T-cell (primary cell): ENCODE measurements around the gene EYA4. TPM values are rescaled to one million over a fixed set of nuclear protein-coding genes. Genes with fewer than 3 reads are reported as not detected.

ENCODE experiments used
- ATAC-seq, 4 experiments: fragments of 200-7000 bp in 3 of 4; fragments of 150-1000 bp in 1 of 4; cut with Tn5 transposase; replicated peaks in 1 of 4; 1 replicate in 3 of 4; 2 replicates in 1 of 4; pipeline ENCODE4 v1.10.0; 2021; ENCODE audit warnings: moderate library complexity in 3 of 4, mild to moderate bottlenecking in 2 of 4, moderate number of reproducible peaks in 1 of 4
- CTCF ChIA-PET, 2 donors: fragments of 300-600 bp; sonication (Branson Sonifier 250); formaldehyde crosslinking; loops; one replicate each; lab custom pipeline; 2022; ENCODE audit warnings: antibody characterized with exemption in 2 of 2; lab: Charles Lee
- POLR2A ChIA-PET, 2 donors: fragments of 300-600 bp; sonication (Branson Sonifier 250); formaldehyde crosslinking; loops; one replicate each; lab custom pipeline; 2022; ENCODE audit warnings: antibody characterized with exemption in 2 of 2; lab: Charles Lee
- DNase-seq, 35 experiments: peaks; one replicate each; pipeline versions ENCODE4 v3.0.0 to v3.0.0-alpha.2; 2013 to 2023
- H3K27ac ChIP-seq: one replicate; pipeline ENCODE4 v1.5.1; 2013; ENCODE audit warnings: low read length
- H3K27me3 ChIP-seq, 2 experiments: replicated peaks in 1 of 2; 1 replicate in 1 of 2; 2 replicates in 1 of 2; pipeline versions ENCODE4 v1.6.1 to v1.7.0; 2013; ENCODE audit warnings: low read length in 1 of 2, mixed read lengths in 1 of 2; ENCODE audit not compliant: control insufficient read depth in 2 of 2, insufficient read depth in 2 of 2; ENCODE audit errors: extremely low read depth in 1 of 2
- H3K36me3 ChIP-seq, 2 donors: 1 replicate in 1 of 2; 2 replicates in 1 of 2; pipeline versions ENCODE4 v1.6.1 to v1.7.0; 2013; ENCODE audit warnings: low read length in 1 of 2; ENCODE audit not compliant: control insufficient read depth in 2 of 2, insufficient read depth in 1 of 2; ENCODE audit errors: extremely low read depth in 1 of 2
- H3K4me1 ChIP-seq, 2 experiments: 1 replicate in 1 of 2; 2 replicates in 1 of 2; pipeline versions ENCODE4 v1.6.1 to v1.7.0; 2013; ENCODE audit warnings: low read length in 2 of 2, mixed read lengths in 1 of 2; ENCODE audit not compliant: insufficient read depth in 2 of 2, control insufficient read depth in 1 of 2; ENCODE audit errors: extremely low read depth in 1 of 2
- H3K4me3 ChIP-seq, 2 donors: 1 replicate in 1 of 2; 2 replicates in 1 of 2; pipeline versions ENCODE4 v1.5.1 to v1.7.0; 2013; ENCODE audit warnings: mild to moderate bottlenecking in 2 of 2, low read length in 1 of 2, moderate library complexity in 1 of 2; ENCODE audit not compliant: control insufficient read depth in 1 of 2; ENCODE audit errors: extremely low read depth in 1 of 2
- H3K9me3 ChIP-seq: 2 replicates; pipeline ENCODE4 v1.7.0; 2013
- H3K27ac Mint-ChIP-seq, 2 donors: one replicate each; pipeline ENCODE4 v1.8.0; 2020 to 2021; ENCODE audit warnings: mild to moderate bottlenecking in 2 of 2, mixed read lengths in 2 of 2
- H3K27me3 Mint-ChIP-seq, 2 donors: one replicate each; pipeline ENCODE4 v1.8.0; 2021 to 2022; ENCODE audit warnings: mixed read lengths in 2 of 2
- H3K36me3 Mint-ChIP-seq: one replicate; pipeline ENCODE4 v1.8.0; 2021; ENCODE audit warnings: mixed read lengths
- H3K4me1 Mint-ChIP-seq, 3 donors: one replicate each; pipeline ENCODE4 v1.8.0; 2020 to 2022; ENCODE audit warnings: mixed read lengths in 3 of 3, mild to moderate bottlenecking in 1 of 3
- H3K4me3 Mint-ChIP-seq, 3 donors: one replicate each; pipeline ENCODE4 v1.8.0; 2020 to 2022; ENCODE audit warnings: mild to moderate bottlenecking in 3 of 3, mixed read lengths in 3 of 3, moderate library complexity in 3 of 3
- H3K9me3 Mint-ChIP-seq, 3 donors: one replicate each; pipeline ENCODE4 v1.8.0; 2020 to 2022; ENCODE audit warnings: mixed read lengths in 3 of 3
- WGBS: methylation state at CpG from one replicate; pipeline ENCODE4 v1.1.5; 2013; ENCODE audit warnings: missing lambda C conversion rate; ENCODE audit not compliant: insufficient coverage; 5-methylcytosine and 5-hydroxymethylcytosine counted together
- total RNA-seq, 35 experiments: library from RNA in 6 of 35; stranded (reverse) in 6 of 35; fragments of 120-200 nt in 1 of 35; gene quantifications; one replicate each; pipeline versions ENCODE4 v1.2.1 to v1.2.4 and lab custom pipeline; 2013 to 2026

EYA4 gene
- total RNA-seq, 5 donors from 2014 or later (not counting 1 experiment from before 2014, with no cell fraction given), result 0.22 TPM; not detected in 4

GRCh38 chr6:133411757-133412156, 170.6 kb downstream of the EYA4 start:
- Mint-ChIP-seq H3K27ac (no peak overlapping the region), H3K27me3 (no peaks in the 10 kb centered on the region), H3K4me1 (no peaks in the 10 kb centered on the region), H3K9me3 (no peaks in the 10 kb centered on the region), H3K4me3 (no peak overlapping the region), H3K36me3 (no peaks in the 10 kb centered on the region)
- Histone ChIP-seq H3K27me3 (no peaks in the 10 kb centered on the region), H3K4me3 (no peak overlapping the region), H3K36me3 (no peaks in the 10 kb centered on the region), H3K4me1 (no peaks in the 10 kb centered on the region), H3K27ac (no peak overlapping the region), H3K9me3 (no peaks in the 10 kb centered on the region)
- ATAC-seq, result no peak
- CTCF ChIA-PET, result no interaction called here
- POLR2A ChIA-PET, result no interaction called here
- DNase-seq, result no peak

- H3K27ac Mint-ChIP-seq, result no peak overlapping the region
- ATAC-seq (no peak), DNase-seq (no peak)
- 33% methylated on average over 1 of the region's 5 CpGs for WGBS
- Histone ChIP-seq H3K27ac (no peak overlapping the region), H3K9me3 (no peaks in the 10 kb centered on the region), H3K27me3 (no peaks in the 10 kb centered on the region), H3K4me3 (no peak overlapping the region), H3K36me3 (no peaks in the 10 kb centered on the region), H3K4me1 (no peaks in the 10 kb centered on the region)
- POLR2A ChIA-PET, result no interaction called here
- no peaks in the 10 kb centered on the region for H3K4me1 Mint-ChIP-seq
- H3K4me3 Mint-ChIP-seq, result no peak overlapping the region
- CTCF ChIA-PET, result no interaction called here
- no peaks in the 10 kb centered on the region for H3K9me3 Mint-ChIP-seq
- no peaks in the 10 kb centered on the region for H3K36me3 Mint-ChIP-seq
- no peaks in the 10 kb centered on the region for H3K27me3 Mint-ChIP-seq
These were observed 174.1 kb downstream of the EYA4 start for GRCh38 chr6:133415262-133415661.

- no peaks in the 10 kb centered on the region for H3K27me3 Mint-ChIP-seq
- no peaks in the 10 kb centered on the region for H3K9me3 Mint-ChIP-seq
- no peak for DNase-seq
- Histone ChIP-seq H3K4me3 (no peak overlapping the region), H3K27ac (no peak overlapping the region), H3K36me3 (no peaks in the 10 kb centered on the region), H3K4me1 (no peaks in the 10 kb centered on the region), H3K9me3 (no peaks in the 10 kb centered on the region), H3K27me3 (no peaks in the 10 kb centered on the region)
- H3K4me1 Mint-ChIP-seq, result no peaks in the 10 kb centered on the region
- no peak overlapping the region for H3K27ac Mint-ChIP-seq
- no peak overlapping the region for H3K4me3 Mint-ChIP-seq
- no CpG with 5 or more reads among the region's 2 CpGs for WGBS
- no peaks in the 10 kb centered on the region for H3K36me3 Mint-ChIP-seq
- no peak for ATAC-seq
- ChIA-PET CTCF (no interaction called here), POLR2A (no interaction called here)
These were observed 177.0 kb downstream of the EYA4 start for GRCh38 chr6:133418108-133418507.

- no peak overlapping the region for H3K27ac ChIP-seq
- H3K27me3 Mint-ChIP-seq, result no peaks in the 10 kb centered on the region
- ATAC-seq, result no peak
- ChIA-PET CTCF (no interaction called here), POLR2A (no interaction called here)
- H3K27ac Mint-ChIP-seq, result no peak overlapping the region
- no CpG with 5 or more reads among the region's 2 CpGs for WGBS
- H3K9me3 Mint-ChIP-seq, result no peaks in the 10 kb centered on the region
- no peak overlapping the region for H3K4me3 ChIP-seq
- H3K4me3 Mint-ChIP-seq, result no peak overlapping the region
- peaks cover 0 to 3% of the 10 kb centered on the region in 2 experiments for H3K27me3 ChIP-seq
- no peaks in the 10 kb centered on the region for H3K4me1 Mint-ChIP-seq
- H3K36me3 ChIP-seq, result no peaks in the 10 kb centered on the region
- no peaks in the 10 kb centered on the region for H3K4me1 ChIP-seq
- no peak for DNase-seq
- H3K36me3 Mint-ChIP-seq, result no peaks in the 10 kb centered on the region
- H3K9me3 ChIP-seq, result no peaks in the 10 kb centered on the region
These were observed 182.1 kb downstream of the EYA4 start for GRCh38 chr6:133423242-133423641.

GRCh38 chr6:133424359-133424758, 183.2 kb downstream of the EYA4 start:
- Mint-ChIP-seq H3K9me3 (no peaks in the 10 kb centered on the region), H3K36me3 (no peaks in the 10 kb centered on the region), H3K27me3 (no peaks in the 10 kb centered on the region), H3K4me1 (no peaks in the 10 kb centered on the region), H3K27ac (no peak overlapping the region), H3K4me3 (no peak overlapping the region)
- CTCF ChIA-PET, result no interaction called here
- DNase-seq, result no peak
- ATAC-seq, result no peak
- Histone ChIP-seq H3K4me1 (no peaks in the 10 kb centered on the region), H3K9me3 (no peaks in the 10 kb centered on the region), H3K27ac (no peak overlapping the region), H3K27me3 (peaks cover 0 to 3% of the 10 kb centered on the region in 2 experiments), H3K4me3 (no peak overlapping the region), H3K36me3 (no peaks in the 10 kb centered on the region)
- WGBS, result 83% methylated on average over 2 of the region's 5 CpGs
- POLR2A ChIA-PET, result no interaction called here

GRCh38 chr6:133426038-133426437, 184.9 kb downstream of the EYA4 start:
- no peak overlapping the region for H3K27ac ChIP-seq
- Mint-ChIP-seq H3K36me3 (no peaks in the 10 kb centered on the region), H3K9me3 (no peaks in the 10 kb centered on the region), H3K4me1 (no peaks in the 10 kb centered on the region), H3K4me3 (no peak overlapping the region), H3K27me3 (no peaks in the 10 kb centered on the region), H3K27ac (no peak overlapping the region)
- ATAC-seq (no peak), DNase-seq (no peak)
- WGBS, result 56% methylated on average over 1 of the region's 3 CpGs
- no peak overlapping the region for H3K4me3 ChIP-seq
- H3K4me1 ChIP-seq, result no peaks in the 10 kb centered on the region
- ChIA-PET POLR2A (no interaction called here), CTCF (no interaction called here)
- H3K27me3 ChIP-seq, result peaks cover 0 to 3% of the 10 kb centered on the region in 2 experiments
- H3K9me3 ChIP-seq, result no peaks in the 10 kb centered on the region
- H3K36me3 ChIP-seq, result no peaks in the 10 kb centered on the region

- no CpG with 5 or more reads among the region's 3 CpGs for WGBS
- Histone ChIP-seq H3K27ac (no peak overlapping the region), H3K36me3 (no peaks in the 10 kb centered on the region), H3K27me3 (peaks cover 0 to 6% of the 10 kb centered on the region in 2 experiments), H3K4me3 (no peak overlapping the region), H3K4me1 (no peaks in the 10 kb centered on the region), H3K9me3 (no peaks in the 10 kb centered on the region)
- POLR2A ChIA-PET, result interaction anchor here in 1 of 2 donors (0.6 kb wide), 2 partner anchors 132 to 849 kb away, joined by 4 to 5 read pairs; no protein-coding TSS in a partner anchor
- ATAC-seq (no peak), DNase-seq (no peak)
- Mint-ChIP-seq H3K27ac (no peak overlapping the region), H3K27me3 (no peaks in the 10 kb centered on the region), H3K4me1 (no peaks in the 10 kb centered on the region), H3K36me3 (no peaks in the 10 kb centered on the region), H3K4me3 (no peak overlapping the region), H3K9me3 (no peaks in the 10 kb centered on the region)
- CTCF ChIA-PET, result no interaction called here
These were observed 187.1 kb downstream of the EYA4 start for GRCh38 chr6:133428295-133428694.
